ENCODE measurements around the gene PRSS53.

DNA sequence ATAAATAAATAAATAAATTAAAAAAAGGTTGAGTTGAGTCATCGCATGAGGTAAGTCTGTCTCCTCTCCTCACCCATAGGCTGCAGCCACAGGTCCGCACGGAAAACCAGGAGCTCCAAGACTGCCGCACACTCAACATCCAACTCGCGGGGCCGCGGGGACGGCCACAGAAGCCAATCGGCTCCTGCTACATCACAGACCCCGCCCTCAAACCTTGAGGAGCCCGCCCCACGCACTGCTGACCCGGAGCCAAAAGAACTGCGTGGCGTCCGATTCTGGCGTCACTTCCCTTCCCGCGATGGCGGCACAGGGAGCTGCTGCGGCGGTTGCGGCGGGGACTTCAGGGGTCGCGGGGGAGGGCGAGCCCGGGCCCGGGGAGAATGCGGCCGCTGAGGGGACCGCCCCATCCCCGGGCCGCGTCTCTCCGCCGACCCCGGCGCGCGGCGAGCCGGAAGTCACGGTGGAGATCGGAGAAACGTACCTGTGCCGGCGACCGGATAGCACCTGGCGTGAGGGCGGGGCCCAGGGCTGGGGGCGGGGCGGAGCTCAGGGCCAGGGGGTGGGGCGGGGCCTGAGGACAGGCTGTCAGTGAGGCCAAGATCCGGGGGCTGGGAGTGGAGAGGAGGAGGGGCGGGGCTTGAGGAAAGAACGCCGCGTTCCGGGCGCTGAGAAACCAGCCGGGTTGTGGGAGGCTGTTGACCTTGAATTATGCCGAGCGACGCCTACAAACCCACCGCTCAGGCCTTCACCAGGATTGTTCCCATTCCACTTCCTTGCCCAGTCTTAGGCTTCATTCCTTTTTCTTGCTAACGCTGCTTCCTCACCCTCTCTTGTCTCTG is 28.9 kb upstream of the PRSS53 start, which contains the start of gene KAT8:
- TF ChIP-seq TEAD4 (IDR thresholded peaks at IDR 0.05; ENCODE audit: borderline replicate concordance, insufficient read depth) = no peak
- no peak for TF ChIP-seq FOXJ3 (CRISPR knock-in tag; IDR thresholded peaks at IDR 0.05)
- peak; percentile 87 for TF ChIP-seq CHD2 (IDR thresholded peaks at IDR 0.05; ENCODE audit: low read length, partially characterized antibody)
- TF ChIP-seq, protein P1, sequence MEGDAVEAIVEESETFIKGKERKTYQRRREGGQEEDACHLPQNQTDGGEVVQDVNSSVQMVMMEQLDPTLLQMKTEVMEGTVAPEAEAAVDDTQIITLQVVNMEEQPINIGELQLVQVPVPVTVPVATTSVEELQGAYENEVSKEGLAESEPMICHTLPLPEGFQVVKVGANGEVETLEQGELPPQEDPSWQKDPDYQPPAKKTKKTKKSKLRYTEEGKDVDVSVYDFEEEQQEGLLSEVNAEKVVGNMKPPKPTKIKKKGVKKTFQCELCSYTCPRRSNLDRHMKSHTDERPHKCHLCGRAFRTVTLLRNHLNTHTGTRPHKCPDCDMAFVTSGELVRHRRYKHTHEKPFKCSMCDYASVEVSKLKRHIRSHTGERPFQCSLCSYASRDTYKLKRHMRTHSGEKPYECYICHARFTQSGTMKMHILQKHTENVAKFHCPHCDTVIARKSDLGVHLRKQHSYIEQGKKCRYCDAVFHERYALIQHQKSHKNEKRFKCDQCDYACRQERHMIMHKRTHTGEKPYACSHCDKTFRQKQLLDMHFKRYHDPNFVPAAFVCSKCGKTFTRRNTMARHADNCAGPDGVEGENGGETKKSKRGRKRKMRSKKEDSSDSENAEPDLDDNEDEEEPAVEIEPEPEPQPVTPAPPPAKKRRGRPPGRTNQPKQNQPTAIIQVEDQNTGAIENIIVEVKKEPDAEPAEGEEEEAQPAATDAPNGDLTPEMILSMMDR (IDR thresholded peaks at IDR 0.05) = no peak
- TF ChIP-seq MAX (IDR thresholded peaks at IDR 0.05; ENCODE audit: low read depth) = peak; percentile 28; the same call in 1 of the 2 replicates
- TF ChIP-seq SIN3A (IDR thresholded peaks at IDR 0.05; ENCODE audit: borderline replicate concordance, low read depth, low read length) = no peak
